Activated CD8-positive, alpha-beta T cell treated with anti-CD3 and anti-CD28 coated beads for 36 hours (primary cell): Measurements from ENCODE around the gene SNX21. TPM values are rescaled to one million over a fixed set of nuclear protein-coding genes. Genes with fewer than 3 reads are reported as not detected.

Source experiments
- ATAC-seq: fragments of 200-7000 bp; cut with Tn5 transposase; one replicate; pipeline ENCODE4 v1.10.0; 2021; ENCODE audit warnings: mild to moderate bottlenecking, moderate library complexity
- CTCF ChIA-PET: fragments of 350-600 bp; sonication (Branson Sonifier 250); formaldehyde crosslinking; loops from one replicate; lab custom pipeline; 2021; ENCODE audit warnings: antibody characterized with exemption; lab: Charles Lee
- POLR2A ChIA-PET: fragments of 350-600 bp; sonication (Branson Sonifier 250); formaldehyde crosslinking; loops from one replicate; lab custom pipeline; 2021; ENCODE audit warnings: antibody characterized with exemption; lab: Charles Lee
- DNase-seq: peaks from one replicate; pipeline ENCODE4 v3.0.0-alpha.2; 2020
- H3K27ac Mint-ChIP-seq: one replicate; pipeline ENCODE4 v1.8.0; 2021; ENCODE audit warnings: mild to moderate bottlenecking, mixed read lengths
- H3K27me3 Mint-ChIP-seq: one replicate; pipeline ENCODE4 v1.8.0; 2021; ENCODE audit warnings: mixed read lengths
- H3K36me3 Mint-ChIP-seq: one replicate; pipeline ENCODE4 v1.8.0; 2021; ENCODE audit warnings: low read depth, mixed read lengths
- H3K4me1 Mint-ChIP-seq: one replicate; pipeline ENCODE4 v1.8.0; 2021; ENCODE audit warnings: low read depth, mixed read lengths
- H3K4me3 Mint-ChIP-seq: one replicate; pipeline ENCODE4 v1.8.0; 2021; ENCODE audit warnings: mild to moderate bottlenecking, moderate library complexity, mixed read lengths
- H3K9me3 Mint-ChIP-seq: one replicate; pipeline ENCODE4 v1.8.0; 2021; ENCODE audit warnings: mixed read lengths
- CTCF ChIP-seq: fragments of 200-600 bp; IDR thresholded peaks from one replicate; pipeline ENCODE4 v1.8.0; 2022; ENCODE audit warnings: antibody characterized with exemption, mild to moderate bottlenecking
- intact Hi-C: fragments of 100-400 bp; cut with micrococcal nuclease; formaldehyde crosslinking; loops from one replicate; pipeline ENCODE4 v1.10.0; 2022
- total RNA-seq, 2 experiments: library from RNA; stranded (reverse); gene quantifications; one replicate each; pipeline ENCODE4 v1.2.3, GENCODE V29; 2021

SNX21 gene
- total RNA-seq, 2 experiments from 2014 or later = 1.4 to 1.7 TPM

GRCh38 chr20:45822857-45823256 lies 10.7 kb upstream of the SNX21 start:
- no peak for TF ChIP-seq CTCF
- Mint-ChIP-seq H3K9me3 (no peaks in the 10 kb centered on the region), H3K4me1 (peaks cover 12% of the 10 kb centered on the region), H3K4me3 (no peak overlapping the region), H3K27me3 (peaks cover 27% of the 10 kb centered on the region), H3K27ac (no peak overlapping the region), H3K36me3 (no peaks in the 10 kb centered on the region)
- POLR2A ChIA-PET = interaction anchor here (1.0 to 3.0 kb wide), 3 partner anchors 9 to 114 kb away, joined by 3 to 17 read pairs (median 4); partner anchors contain the start of genes PLTP and UBE2C
- intact Hi-C loops = loop anchor here (10.0 kb wide), 1 partner anchor 112 kb away; the partner anchor contains the start of gene PCIF1
- no peak for ATAC-seq
- DNase-seq = no peak
- CTCF ChIA-PET = interaction anchor here (1.1 to 3.0 kb wide), 4 partner anchors 10 to 147 kb away, joined by 3 to 13 read pairs (median 8); partner anchors contain the start of gene UBE2C

DNA sequence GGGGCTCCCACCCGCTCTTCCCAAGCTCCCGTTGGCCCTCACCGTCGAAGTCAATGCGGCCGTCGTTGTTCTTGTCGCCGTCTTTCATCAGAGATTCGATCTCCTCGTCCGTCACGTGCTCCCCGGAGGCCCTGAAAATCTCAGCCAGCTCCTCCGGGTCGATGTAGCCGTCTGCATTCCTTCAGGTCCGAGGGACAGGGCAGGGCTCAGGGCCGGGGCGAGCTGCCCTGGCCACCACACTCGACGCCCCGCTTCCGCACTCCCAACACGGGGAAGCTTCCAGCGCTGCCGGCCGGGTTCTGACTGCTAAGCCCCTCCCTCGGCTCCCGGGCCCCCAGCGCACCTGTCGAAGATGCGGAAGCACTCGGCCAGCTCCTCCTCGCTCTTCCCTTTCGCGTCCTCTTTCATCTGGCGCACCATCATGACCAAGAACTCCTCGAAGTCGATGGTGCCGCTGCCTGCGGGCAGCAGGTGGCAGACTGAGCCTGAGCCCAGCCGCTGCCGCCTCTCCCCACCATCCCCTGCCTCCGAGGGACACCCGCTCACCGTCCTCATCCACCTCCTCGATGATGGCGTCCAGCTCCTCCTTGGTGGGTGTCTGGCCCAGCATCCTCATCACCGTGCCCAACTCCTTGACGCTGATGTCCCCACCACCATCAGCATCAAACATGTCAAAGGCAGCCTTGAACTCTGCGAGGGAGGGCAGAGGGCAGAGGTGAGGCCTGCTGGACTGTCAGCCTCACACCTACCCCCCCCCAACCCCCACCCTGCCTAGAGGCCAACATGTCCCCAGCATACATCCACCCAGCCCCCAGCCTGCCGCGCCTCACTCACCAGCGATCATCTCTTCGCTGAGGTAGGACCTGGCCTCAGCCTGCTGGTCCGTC lies 9.4 kb upstream of the SNX21 start:
- Mint-ChIP-seq H3K9me3 (no peaks in the 10 kb centered on the region), H3K4me3 (peak overlapping the region; percentile 47), H3K27ac (peak overlapping the region; percentile 62), H3K27me3 (peaks cover 27% of the 10 kb centered on the region), H3K4me1 (peaks cover 12% of the 10 kb centered on the region), H3K36me3 (no peaks in the 10 kb centered on the region)
- intact Hi-C loops = loop anchor here (10.0 kb wide), 1 partner anchor 111 kb away; the partner anchor contains the start of gene PCIF1
- peak; percentile 36 for TF ChIP-seq CTCF
- peak; percentile 66 for DNase-seq
- POLR2A ChIA-PET = interaction anchor here (0.6 to 3.0 kb wide), 10 partner anchors 9 to 148 kb away, joined by 3 to 17 read pairs (median 4); partner anchors contain the start of genes UBE2C and ZNF335
- ATAC-seq = peak; percentile 89
- CTCF ChIA-PET = interaction anchor here (0.6 to 3.0 kb wide), 26 partner anchors 8 to 163 kb away, joined by 3 to 12 read pairs (median 5); partner anchors contain the start of genes SNX21 and UBE2C

GRCh38 chr20:45826381-45827019 lies 7.1 kb upstream of the SNX21 start:
- no peaks in the 10 kb centered on the region for H3K9me3 Mint-ChIP-seq
- ATAC-seq (no peak), DNase-seq (no peak)
- no peak overlapping the region for H3K27ac Mint-ChIP-seq
- CTCF ChIA-PET = interaction anchor here (1.3 to 1.8 kb wide), 3 partner anchors 28 to 117 kb away, joined by 3 to 7 read pairs (median 5); no protein-coding TSS in a partner anchor
- H3K4me1 Mint-ChIP-seq = peaks cover 12% of the 10 kb centered on the region
- no peak for TF ChIP-seq CTCF
- H3K27me3 Mint-ChIP-seq = peaks cover 25% of the 10 kb centered on the region
- intact Hi-C loops = loop anchor here (10.0 kb wide), 1 partner anchor 108 kb away; the partner anchor contains the start of gene PCIF1
- H3K36me3 Mint-ChIP-seq = no peaks in the 10 kb centered on the region
- POLR2A ChIA-PET = interaction anchor here (1.4 to 1.6 kb wide), 2 partner anchors 13 kb away, joined by 4 to 5 read pairs; no protein-coding TSS in a partner anchor
- no peak overlapping the region for H3K4me3 Mint-ChIP-seq

- Mint-ChIP-seq H3K9me3 (no peaks in the 10 kb centered on the region), H3K36me3 (no peaks in the 10 kb centered on the region), H3K4me3 (no peak within 1 kb of the TSS), H3K4me1 (peaks cover 12% of the 10 kb centered on the region), H3K27me3 (peaks cover 21% of the 10 kb centered on the region), H3K27ac (no peak within 1 kb of the TSS)
- DNase-seq (no peak), ATAC-seq (no peak)
- intact Hi-C loops = loop anchor here (10.0 kb wide), 1 partner anchor 108 kb away; the partner anchor contains the start of gene PCIF1
- TF ChIP-seq CTCF = no peak
- CTCF ChIA-PET = interaction anchor here (1.1 to 1.6 kb wide), 2 partner anchors 28 to 143 kb away, joined by 3 to 7 read pairs; no protein-coding TSS in a partner anchor
- POLR2A ChIA-PET = no interaction called here
Observed at GRCh38 chr20:45827030-45827652, 6.5 kb upstream of the SNX21 start, which contains the start of gene TNNC2. TSS of gene TNNC2 (minus strand) at chr20:45827312. CDS start at chr20:45827248, 64 bp downstream.
